Measurements from ENCODE around the gene TMEM132E.
"Not testable (repeated sequence)": the region's sequence is repeated elsewhere in the genome, so short reads cannot be mapped to it uniquely, and the experiment has no call there.

The TMEM132E gene, protein sequence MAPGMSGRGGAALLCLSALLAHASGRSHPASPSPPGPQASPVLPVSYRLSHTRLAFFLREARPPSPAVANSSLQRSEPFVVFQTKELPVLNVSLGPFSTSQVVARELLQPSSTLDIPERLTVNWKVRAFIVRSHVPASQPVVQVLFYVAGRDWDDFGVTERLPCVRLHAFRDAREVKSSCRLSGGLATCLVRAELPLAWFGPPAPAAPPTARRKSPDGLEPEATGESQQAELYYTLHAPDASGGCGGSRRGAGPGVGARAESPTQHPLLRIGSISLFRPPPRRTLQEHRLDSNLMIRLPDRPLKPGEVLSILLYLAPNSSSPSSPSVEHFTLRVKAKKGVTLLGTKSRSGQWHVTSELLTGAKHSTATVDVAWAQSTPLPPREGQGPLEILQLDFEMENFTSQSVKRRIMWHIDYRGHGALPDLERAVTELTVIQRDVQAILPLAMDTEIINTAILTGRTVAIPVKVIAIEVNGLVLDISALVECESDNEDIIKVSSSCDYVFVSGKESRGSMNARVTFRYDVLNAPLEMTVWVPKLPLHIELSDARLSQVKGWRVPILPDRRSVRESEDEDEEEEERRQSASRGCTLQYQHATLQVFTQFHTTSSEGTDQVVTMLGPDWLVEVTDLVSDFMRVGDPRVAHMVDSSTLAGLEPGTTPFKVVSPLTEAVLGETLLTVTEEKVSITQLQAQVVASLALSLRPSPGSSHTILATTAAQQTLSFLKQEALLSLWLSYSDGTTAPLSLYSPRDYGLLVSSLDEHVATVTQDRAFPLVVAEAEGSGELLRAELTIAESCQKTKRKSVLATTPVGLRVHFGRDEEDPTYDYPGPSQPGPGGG (N-terminal part only)

DNA sequence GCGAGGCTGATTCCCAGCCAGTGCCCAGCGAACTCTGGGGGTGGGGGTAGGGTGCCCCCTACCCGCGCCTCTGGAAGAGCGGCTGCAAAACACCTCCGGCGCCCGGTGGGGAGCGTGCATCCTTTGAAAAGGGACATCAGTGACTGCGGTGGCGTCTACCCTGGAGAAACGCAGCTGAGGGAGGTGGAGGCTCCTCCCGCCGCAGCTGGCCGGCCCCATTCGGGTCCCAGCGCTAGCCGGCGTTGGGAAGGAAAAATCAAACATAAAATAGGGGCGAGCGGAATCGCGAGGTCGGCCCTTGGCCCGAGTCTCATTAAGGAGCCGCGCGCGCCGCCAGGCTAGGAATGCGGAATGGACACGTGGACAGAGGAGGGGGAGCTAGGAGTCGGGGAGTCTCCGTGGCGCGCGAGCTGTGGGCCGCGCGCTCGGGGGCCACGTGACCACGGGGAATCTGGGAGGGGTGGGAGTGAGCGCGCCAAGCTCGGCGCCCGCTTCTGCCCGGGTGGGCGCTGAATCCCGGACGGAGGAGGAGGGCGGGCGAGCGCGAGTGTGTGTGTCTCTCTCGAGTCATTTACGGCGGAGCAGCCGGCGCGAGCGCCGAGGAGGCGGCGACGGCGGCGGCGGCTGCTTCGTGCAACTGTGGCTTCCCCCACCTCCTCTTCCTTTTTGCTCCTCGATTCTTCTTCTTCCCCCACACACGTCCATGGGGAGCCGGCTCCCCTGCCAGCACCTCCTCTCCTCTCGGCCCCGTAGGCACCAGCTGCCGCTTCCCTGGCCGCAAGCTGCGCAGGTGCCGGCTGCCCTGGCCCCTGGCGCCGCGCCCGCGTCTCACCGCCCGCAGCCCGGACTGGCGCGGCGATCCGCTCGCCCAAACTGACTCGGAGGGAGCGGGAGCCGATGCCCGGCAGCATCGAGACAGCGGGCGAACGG, at the start of gene TMEM132E:
TSS of gene TMEM132E (plus strand) at position 566 of the 930 bp plus-strand sequence. CDS start 1,495 bp downstream, outside the sequence.
- no peak for DNase-seq

DNA sequence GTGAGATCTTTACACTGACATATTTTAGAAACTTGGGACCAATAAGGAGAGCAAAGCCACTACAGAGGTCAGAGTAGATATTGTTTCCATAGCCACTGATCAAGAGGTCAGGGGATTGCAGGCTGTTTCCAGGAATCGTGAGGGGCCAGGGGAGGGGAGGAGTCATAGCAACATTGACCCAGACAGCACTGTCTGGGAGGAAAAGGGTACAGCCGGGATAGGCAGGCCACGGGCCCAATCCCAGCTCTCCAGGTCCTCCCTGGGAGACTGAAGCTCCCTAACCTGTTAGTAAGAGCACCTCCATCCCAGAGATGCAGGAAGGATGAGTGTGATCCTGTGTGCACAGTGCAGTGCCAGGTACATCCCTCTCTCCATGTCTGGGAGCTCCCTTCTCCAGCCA, 48.5 kb upstream of the TMEM132E start:
- DNase-seq: no peak

DNA sequence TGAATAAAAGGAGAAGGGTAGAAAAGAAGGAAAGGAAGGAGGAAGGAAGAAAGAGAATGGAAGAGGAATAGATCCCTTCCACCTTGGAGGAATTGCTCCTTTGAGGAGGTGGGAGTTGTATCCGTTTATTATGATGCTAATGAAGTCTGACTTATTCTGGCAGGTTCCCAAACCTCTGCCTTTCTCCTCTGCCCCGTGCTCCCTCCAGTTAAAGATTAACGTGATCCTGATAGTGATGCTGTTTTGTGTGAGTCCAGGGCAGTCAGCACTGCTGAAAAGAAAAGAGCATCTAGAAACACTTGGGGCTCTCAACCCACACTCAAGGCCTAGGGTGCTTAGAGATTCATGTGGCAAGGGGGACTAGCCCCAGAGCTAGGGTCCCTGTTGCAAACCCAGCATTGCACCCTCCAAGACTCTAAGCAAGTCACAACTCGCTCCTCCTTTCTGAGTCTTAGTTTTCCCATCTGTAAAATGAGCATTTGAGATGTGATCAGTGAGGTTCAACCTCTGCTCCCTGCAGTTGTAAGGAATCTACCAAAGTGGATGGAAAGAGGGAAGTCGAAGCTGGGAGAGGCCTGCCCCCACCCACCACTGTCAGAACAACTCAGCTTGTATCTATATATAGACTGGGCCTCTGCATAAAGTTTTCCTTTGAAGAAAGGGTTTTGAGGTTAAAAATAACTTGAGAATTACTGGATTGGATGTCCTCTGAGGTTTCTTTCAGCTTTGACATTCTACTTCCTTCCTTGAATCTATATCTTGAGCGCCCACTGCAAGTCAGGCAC, 46.9 kb upstream of the TMEM132E start:
- DNase-seq: no peak

DNA sequence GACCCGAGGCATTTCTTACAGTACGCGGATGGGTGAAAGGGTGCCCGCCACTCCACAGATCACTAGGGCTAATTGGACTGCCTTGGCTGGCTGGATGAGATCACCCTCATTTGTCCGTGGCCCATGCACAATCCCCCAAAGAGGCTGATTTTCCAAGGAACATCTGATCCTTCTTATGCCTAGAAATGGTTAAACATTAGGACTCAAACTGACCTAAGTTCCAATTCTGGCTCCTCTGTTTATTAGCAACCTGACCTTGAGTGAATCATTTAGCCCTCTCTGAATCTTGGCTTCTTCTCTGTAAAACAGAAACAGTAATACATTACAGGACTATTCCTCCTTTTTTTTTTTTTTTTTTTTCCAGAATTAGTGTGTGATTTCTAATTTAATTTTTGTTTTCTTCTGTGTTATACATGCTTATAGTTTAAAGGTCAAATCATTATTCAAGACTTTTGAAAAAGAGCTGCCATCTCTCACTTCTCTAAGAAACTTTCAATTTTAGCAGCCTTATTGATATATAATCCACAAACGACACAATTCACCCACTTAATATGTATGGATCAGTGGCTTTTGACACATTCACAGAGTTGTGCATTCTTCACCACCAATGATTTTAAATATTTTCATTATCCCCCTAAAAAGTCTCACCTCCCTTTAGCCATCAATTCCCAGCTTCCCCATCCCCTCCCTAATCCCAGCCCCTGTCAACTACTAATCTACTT, 45.4 kb upstream of the TMEM132E start:
- DNase-seq: no peak

DNA sequence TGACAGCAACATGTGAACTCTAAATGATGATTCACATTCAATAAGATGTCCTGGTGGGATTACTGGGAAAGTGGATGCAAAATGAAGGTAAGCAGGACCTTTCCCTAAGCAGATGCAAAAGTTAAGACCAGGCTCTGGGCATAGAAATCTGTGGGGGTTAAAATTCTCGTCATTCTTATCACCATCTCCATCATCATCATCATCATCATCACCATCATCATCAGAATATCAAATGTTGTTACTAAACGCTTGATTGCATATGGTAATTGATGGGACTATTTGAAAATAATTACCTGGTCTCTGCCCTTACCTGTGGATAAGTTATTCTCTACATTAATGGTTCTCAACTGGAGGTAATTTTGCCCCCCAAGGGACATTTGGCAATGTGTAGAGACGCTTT, 41.9 kb upstream of the TMEM132E start:
- DNase-seq: no peak

DNA sequence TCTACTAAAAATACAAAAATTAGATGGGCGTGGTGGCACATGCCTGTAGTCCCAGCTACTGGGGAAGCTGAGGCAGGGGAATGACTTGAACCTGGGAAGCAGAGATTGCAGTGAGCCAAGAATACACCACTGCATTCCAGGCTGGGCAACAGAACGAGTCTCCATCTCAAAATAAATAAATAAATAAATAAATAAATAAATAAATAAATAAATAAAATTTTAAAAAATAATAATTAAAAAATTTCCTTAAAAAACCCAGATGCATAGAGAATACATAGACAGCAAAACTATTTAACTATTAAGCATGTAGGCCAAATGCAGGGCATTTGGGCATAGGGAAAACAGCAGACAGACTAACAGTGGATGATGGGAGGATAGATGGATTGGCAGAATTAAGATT, 40.8 kb upstream of the TMEM132E start:
- not testable (repeated sequence) for DNase-seq

DNA sequence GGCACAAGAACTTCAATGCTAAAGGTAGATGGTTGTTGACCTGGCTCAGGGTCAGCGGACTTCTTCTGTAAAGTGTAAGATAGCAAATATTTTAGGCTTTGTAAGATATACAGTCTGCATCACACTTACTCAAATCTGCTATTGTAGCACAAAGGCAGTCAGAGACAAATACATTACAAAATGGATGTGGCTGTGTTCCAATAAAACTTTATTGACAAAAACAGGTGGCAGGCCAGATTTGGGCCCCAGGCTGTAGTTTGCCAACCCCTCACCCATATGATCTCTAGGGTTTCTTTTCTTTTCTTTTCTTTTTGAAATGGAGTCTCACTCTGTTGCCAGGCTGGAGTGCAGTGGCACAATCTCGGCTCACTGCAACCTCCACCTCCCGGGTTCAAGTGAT, 39.5 kb upstream of the TMEM132E start:
- DNase-seq: no peak

DNA sequence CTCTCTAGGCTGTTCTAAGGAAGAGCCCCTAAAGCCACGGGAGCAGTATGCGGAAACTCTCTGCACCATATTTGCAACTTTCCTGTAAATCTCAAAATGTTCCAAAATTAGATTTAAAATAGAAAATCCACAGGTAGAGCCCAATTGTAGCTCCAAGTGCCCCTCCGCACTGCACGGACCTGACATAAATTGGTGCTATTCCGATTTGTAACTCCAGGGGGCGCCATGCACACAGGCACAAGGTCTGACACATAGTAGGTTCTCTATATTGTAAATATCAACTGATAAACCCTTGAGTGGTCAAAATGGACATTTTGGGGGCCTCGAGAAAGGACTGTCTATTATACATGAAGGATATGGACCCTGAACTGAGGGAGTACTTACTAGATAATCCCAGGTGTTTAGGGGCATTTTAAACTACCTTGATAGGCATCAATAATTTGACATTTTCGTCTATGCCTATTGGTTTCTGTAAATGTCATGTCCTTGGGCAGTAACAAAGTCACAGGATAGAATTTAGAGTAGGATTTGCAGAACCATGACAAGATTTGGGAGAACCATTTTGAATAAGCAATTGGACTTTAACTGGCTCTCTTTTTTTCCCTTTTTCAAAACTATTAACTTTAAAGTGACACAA, 36.6 kb upstream of the TMEM132E start:
- DNase-seq: no peak

DNA sequence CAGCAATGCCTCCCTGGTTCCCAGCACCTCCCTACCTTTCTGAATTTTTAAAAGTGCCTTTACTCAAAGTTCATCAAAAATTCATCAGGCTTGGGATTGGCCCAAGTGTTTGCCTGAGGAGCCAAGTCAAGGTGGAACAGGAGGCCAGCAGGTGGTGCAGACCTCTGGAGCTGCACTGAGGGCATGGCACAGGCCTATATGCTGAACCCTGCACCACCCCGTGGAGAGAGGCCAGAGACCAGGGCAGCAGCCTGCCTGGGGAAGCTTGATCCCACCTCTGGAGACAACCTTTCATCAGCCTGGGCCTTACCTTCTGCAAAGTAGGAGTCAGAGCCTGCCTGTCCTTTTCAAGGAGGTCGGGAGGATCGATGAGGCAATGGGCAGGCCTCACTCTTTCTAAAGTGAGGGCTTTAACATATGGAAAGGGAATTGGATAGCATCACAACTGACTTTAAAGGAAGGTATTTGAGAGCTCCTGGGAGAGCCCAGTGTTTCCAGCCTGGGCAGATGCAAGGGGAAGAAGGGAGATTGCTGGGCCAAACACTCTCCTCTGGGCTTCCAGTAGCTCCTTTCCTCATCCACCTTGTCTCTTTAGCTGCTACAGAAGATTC, 31.8 kb upstream of the TMEM132E start:
- no peak for DNase-seq

DNA sequence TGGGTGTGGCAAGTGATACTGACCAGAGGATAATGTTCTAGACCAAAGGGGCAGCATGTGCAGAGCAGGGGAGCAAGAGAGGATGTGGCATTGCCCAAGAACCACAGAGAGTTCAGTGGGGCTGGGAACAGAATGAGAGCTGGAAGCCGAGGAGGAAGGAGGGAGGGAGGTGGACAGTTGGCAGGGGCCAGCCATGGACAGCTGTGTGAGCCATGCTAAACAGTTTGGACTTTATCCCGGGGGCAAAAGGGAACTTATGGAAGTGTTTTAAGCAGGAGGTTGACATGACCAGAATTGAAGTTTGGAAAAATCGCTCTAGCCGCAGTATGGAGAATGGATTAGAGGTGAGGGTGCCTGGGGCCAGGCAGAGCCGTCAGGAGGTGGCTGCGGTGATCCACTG, 29.4 kb upstream of the TMEM132E start:
- no peak for DNase-seq

DNA sequence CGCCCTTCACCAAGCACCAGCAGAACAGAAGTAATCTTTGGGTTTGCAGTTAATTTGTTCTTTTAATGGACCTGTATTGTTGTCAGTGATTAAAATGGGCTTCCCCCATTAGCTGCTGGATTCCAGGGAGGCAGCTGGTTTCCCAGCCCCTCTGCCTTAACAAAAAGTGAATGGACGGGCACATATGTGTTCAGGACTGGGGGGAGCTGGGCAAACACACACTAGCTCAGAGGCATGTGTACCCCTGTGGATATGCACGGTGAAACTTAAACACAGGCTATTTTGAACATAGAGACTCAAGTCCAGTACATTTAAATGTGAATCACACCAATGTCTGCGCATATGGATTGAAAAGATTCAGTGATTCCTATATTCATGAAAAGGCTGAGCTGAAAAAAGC, 25.5 kb upstream of the TMEM132E start:
- no peak for DNase-seq

DNA sequence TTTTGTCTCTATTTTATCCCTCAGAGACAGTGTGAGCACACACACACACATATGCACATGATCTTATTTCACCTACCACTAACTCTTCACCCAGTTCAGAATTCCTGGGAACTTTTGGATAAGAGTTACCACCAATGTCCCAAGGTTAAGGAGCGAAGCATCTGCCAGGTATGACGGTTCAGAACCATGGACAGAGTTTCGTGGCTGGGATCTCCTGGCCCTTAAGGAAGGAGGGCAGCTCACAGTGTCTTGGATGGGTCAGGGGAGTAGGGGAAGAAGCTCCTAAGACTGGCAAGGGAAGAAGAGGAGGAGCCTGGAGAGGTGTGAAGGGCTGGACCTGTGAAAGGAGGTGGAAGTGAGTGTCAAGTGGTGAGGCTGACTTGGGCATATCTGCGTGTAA, 23.0 kb upstream of the TMEM132E start:
- DNase-seq: no peak

DNA sequence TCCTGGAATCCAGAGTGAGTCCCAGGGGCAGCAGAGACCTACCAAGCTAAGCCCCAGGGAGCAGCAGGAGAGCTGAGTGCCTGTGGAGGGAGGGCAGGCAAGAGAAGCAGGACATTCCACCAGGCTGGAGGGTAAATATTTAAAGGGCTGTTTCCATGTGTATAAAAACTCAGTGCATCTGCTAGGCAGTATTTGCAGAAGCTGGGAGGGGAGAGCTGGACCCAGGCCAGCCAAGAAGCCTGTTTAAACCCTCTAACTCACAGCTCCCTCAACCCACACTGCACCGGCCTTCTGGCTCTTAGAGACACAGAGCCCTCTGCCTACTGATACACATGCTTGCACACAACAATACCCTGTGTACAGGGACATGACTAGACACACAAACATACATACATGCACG, 22.5 kb upstream of the TMEM132E start:
- no peak for DNase-seq

DNA sequence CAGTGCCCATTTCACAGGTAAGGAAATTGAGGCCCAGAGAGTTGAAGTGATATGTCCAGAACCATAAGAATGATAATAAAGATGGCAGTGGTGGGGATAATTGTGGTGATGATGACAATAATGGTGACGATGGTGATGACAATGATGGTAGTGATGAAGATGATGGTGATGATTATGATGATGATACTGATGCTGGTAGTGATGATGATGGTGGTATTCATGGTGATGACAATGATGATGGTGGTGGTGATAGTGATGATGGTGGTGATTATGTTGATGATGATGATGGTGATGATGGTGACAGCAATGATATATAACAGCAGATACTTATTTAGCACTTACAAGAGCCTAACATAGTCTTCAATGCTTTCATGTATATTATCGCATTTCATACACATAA, 18.1 kb upstream of the TMEM132E start:
- no peak for DNase-seq

DNA sequence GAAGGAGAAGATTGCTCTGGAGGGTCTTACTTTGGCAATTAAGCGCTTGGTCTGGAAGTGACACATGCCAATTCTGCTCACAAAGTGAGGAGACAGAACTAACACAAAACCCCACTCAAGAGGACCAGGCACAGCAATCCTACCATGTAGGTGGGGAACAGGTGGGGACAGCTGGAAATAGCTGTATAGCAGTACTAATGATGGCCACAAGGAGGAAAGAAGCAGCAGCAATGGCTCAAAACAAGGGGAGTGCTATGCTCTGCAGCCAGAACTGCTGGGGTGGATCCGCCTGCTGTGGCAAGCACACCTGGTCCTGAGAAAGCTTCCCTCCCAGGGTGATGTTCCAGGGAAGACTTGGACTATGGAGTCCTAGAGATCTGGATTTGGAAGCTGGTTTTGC, 17.0 kb upstream of the TMEM132E start:
- DNase-seq: no peak

DNA sequence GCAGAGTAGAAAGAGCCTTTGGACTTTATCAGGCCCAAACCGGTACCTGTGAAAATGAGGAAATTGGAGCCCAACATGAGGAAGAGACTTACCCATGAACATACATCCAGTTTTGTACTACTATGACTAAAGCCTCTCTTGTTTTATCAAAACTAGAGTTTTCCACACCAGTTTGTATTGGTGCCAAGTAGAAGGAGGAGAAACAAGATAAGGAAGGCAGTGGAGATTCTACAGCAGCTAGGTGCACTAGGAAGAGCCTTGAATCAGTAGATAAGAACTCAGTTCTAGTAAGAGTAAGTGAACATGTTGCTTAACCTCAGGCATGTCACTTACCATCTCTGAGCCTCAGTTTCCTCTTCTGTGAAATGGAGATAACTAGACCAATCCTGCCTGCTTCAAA, 13.7 kb upstream of the TMEM132E start:
- no peak for DNase-seq

DNA sequence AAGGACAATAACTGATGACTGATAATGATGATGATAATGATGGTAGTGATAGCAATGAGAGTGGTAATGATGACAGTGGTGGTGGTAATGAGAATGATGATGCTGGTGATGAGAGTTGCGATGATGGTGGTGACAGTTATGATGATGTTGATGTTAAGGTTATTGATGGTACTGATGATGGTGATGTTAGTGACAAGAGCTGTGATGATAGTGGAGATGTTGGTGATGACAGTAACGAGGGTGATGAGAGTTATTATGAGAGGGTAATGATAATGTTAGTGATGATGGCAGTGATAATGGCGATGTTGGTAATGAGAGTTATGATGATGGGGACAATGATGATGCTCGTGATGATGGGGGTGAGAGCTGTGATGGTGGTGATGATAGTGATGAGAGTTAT, 13.2 kb upstream of the TMEM132E start:
- no peak for DNase-seq

DNA sequence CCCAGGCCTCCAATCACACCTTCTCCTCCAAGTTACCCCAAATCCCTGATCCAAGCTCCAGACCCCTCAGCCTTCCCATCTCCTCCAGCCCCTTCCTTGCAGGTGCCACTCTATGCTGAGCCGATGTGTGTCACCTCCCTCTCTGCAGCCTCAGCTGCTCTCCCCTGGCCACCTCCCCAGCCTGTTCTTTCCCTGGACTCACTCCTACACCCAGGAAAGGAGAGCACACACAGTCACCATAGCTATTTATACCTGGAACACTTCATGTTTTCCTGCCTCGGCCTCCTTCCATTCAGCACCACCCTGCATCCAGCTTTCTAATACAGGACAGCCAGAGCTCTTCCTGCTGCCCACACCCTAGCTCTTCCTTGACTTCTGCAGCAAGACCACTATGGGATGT, 12.5 kb upstream of the TMEM132E start:
- no peak for DNase-seq

DNA sequence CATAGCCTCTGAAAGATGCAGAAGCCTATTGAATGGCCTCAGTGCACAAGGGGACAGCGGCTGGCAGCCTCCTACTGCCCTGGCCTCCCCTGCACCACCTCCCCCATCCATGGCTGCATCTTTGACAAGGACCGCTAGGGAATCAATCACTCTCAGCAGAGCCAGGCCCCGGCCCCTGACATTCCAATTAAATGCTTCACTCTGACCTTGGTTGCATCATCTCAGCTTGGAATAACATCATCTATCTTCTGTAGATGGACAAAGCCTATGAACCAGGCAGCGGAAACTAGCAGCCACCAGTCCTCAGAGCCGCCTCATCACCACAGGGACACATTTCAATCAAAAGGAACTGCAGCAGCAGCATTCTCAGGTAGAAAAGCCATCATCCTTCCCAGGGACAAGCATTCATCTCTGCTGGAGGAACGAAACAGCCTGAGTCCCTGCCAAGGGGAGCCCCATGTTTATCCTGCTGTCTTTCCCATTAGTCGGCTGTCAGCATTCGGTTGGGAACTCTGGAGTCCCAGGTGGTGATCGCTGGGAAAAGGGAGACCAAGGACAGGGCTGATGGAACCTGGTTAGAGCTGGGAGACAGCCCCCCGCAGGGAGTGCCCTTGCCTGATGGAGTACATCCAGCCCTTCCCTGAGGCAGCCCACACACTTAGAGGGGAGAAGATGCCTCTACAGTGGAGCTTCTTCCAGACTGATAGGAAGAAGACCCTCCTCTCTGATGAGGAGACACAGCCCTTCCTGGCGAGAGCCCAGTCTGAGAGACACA, 11.5 kb upstream of the TMEM132E start:
- DNase-seq: no peak

DNA sequence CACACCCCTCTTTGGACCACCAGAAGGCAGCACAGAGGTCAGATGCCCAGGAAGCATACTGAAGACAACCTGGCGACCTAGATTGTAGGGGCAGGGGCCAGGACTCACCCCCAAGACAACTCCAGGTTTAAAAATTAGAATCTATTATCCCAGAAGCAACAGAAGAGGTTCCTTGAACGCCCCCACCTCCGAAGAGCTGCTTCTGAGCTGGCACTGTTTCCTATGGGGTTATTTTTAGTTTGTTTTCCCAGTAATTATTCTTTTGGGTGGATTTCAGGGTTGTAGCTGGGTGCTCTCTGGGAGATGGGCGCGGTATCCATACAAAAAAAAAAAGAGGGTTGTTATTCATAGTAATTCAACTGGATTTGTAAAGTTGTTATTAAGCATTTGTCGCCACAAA, 10.4 kb upstream of the TMEM132E start:
- no peak for DNase-seq

All from SHP77 treated with DMSO at 0.1 percent for 48 hours (cell line).